NT2/D1 (cell line): Measurements from ENCODE around the gene METRNL.

Experiments used
- DNase-seq: peaks from one replicate; pipeline ENCODE4 v3.0.0-alpha.2; 2011; ENCODE audit warnings: low read depth, low spot score
- H3K27me3 ChIP-seq: 2 replicates; pipeline ENCODE4 v1.6.0; 2011; ENCODE audit warnings: mild to moderate bottlenecking; ENCODE audit not compliant: insufficient read length, insufficient read depth
- H3K36me3 ChIP-seq: 2 replicates; pipeline ENCODE4 v1.6.1; 2011; ENCODE audit warnings: mild to moderate bottlenecking, low read length, mixed read lengths; ENCODE audit not compliant: insufficient read depth, insufficient read length
- H3K4me1 ChIP-seq: 2 replicates; pipeline ENCODE4 v1.5.1; 2011; ENCODE audit not compliant: insufficient read depth, insufficient read length
- H3K4me3 ChIP-seq: 2 replicates; pipeline ENCODE4 v1.5.1; 2011; ENCODE audit warnings: low read depth; ENCODE audit not compliant: insufficient read length
- H3K9ac ChIP-seq: 2 replicates; pipeline ENCODE4 v1.6.0; 2011; ENCODE audit warnings: low read depth; ENCODE audit not compliant: insufficient read length
- H3K9me3 ChIP-seq: 2 replicates; pipeline ENCODE4 v1.5.1; 2011; ENCODE audit warnings: mild to moderate bottlenecking, low read length; ENCODE audit not compliant: insufficient read depth
- SUZ12 ChIP-seq: IDR thresholded peaks from 2 replicates; pipeline ENCODE4 v1.6.1; 2011; ENCODE audit not compliant: insufficient read length, insufficient read depth; ENCODE audit errors: extremely low read depth
- YY1 ChIP-seq: IDR thresholded peaks from 2 replicates; pipeline ENCODE4 v1.6.1; 2011; ENCODE audit not compliant: insufficient read length, insufficient read depth
- ZNF274 ChIP-seq: IDR thresholded peaks from 2 replicates; pipeline ENCODE4 v1.6.1; 2011; ENCODE audit warnings: mild to moderate bottlenecking, low read depth, low read length

Gene METRNL

GRCh38 chr17:83113381-83113780, 34.0 kb downstream of the METRNL start:
- Histone ChIP-seq H3K27me3 (no peaks in the 10 kb centered on the region), H3K9me3 (peaks cover 10% of the 10 kb centered on the region; the same call in 1 of the 2 replicates), H3K4me1 (peaks cover 18% of the 10 kb centered on the region), H3K4me3 (no peak overlapping the region), H3K9ac (peak overlapping the region; percentile 34), H3K36me3 (no peaks in the 10 kb centered on the region)
- no peak for DNase-seq
- no peak for TF ChIP-seq SUZ12

- H3K9ac ChIP-seq, result peak overlapping the region; percentile 34
- TF ChIP-seq SUZ12 (no peak), YY1 (no peak), ZNF274 (no peak)
- H3K4me1 ChIP-seq, result peaks cover 18% of the 10 kb centered on the region
- DNase-seq, result no peak
- no peaks in the 10 kb centered on the region for H3K36me3 ChIP-seq
- H3K4me3 ChIP-seq, result no peak overlapping the region
- no peaks in the 10 kb centered on the region for H3K27me3 ChIP-seq
- H3K9me3 ChIP-seq, result peaks cover 6% of the 10 kb centered on the region; the same call in 1 of the 2 replicates
Observed at GRCh38 chr17:83113792-83114191, 34.4 kb downstream of the METRNL start.

GRCh38 chr17:83114706-83115105, 35.3 kb downstream of the METRNL start:
- Histone ChIP-seq H3K4me1 (peaks cover 16% of the 10 kb centered on the region), H3K9ac (no peak overlapping the region), H3K36me3 (no peaks in the 10 kb centered on the region), H3K4me3 (no peak overlapping the region), H3K9me3 (no peaks in the 10 kb centered on the region), H3K27me3 (no peaks in the 10 kb centered on the region)
- no peak for DNase-seq
- no peak for TF ChIP-seq ZNF274

- H3K27me3 ChIP-seq, result no peaks in the 10 kb centered on the region
- H3K36me3 ChIP-seq, result no peaks in the 10 kb centered on the region
- H3K9ac ChIP-seq, result no peak overlapping the region
- DNase-seq, result no peak
- no peak overlapping the region for H3K4me3 ChIP-seq
- no peaks in the 10 kb centered on the region for H3K9me3 ChIP-seq
- no peak for TF ChIP-seq YY1
- no peak for TF ChIP-seq ZNF274
- H3K4me1 ChIP-seq, result peaks cover 11% of the 10 kb centered on the region
Observed at GRCh38 chr17:83115202-83115651, 35.8 kb downstream of the METRNL start.

GRCh38 chr17:83115832-83116231, 36.4 kb downstream of the METRNL start:
- Histone ChIP-seq H3K9ac (peak overlapping the region; percentile 26), H3K36me3 (no peaks in the 10 kb centered on the region), H3K4me3 (no peak overlapping the region), H3K4me1 (peaks cover 7% of the 10 kb centered on the region), H3K9me3 (no peaks in the 10 kb centered on the region), H3K27me3 (no peaks in the 10 kb centered on the region)
- no peak for DNase-seq
- TF ChIP-seq ZNF274 (no peak), SUZ12 (no peak), YY1 (no peak)

- TF ChIP-seq YY1 (no peak), SUZ12 (no peak)
- Histone ChIP-seq H3K4me3 (no peak overlapping the region), H3K9ac (no peak overlapping the region), H3K27me3 (no peaks in the 10 kb centered on the region), H3K9me3 (no peaks in the 10 kb centered on the region), H3K4me1 (peaks cover 7% of the 10 kb centered on the region), H3K36me3 (no peaks in the 10 kb centered on the region)
- DNase-seq, result no peak
Observed at GRCh38 chr17:83116311-83116771, 36.9 kb downstream of the METRNL start.

- TF ChIP-seq ZNF274 (no peak), SUZ12 (no peak), YY1 (no peak)
- no peak overlapping the region for H3K9ac ChIP-seq
- no peaks in the 10 kb centered on the region for H3K9me3 ChIP-seq
- DNase-seq, result no peak
- H3K36me3 ChIP-seq, result no peaks in the 10 kb centered on the region
- no peak overlapping the region for H3K4me3 ChIP-seq
- no peaks in the 10 kb centered on the region for H3K27me3 ChIP-seq
- H3K4me1 ChIP-seq, result peaks cover 7% of the 10 kb centered on the region
Observed at GRCh38 chr17:83116783-83117555, 37.6 kb downstream of the METRNL start.

GRCh38 chr17:83117583-83117982, 38.2 kb downstream of the METRNL start:
- H3K36me3 ChIP-seq, result no peaks in the 10 kb centered on the region
- DNase-seq, result no peak
- TF ChIP-seq SUZ12, result no peak
- no peak for TF ChIP-seq YY1
- TF ChIP-seq ZNF274, result no peak
- H3K9me3 ChIP-seq, result no peaks in the 10 kb centered on the region
- H3K27me3 ChIP-seq, result no peaks in the 10 kb centered on the region
- H3K4me3 ChIP-seq, result no peak overlapping the region
- peaks cover 7% of the 10 kb centered on the region for H3K4me1 ChIP-seq
- no peak overlapping the region for H3K9ac ChIP-seq
